Naive B cell (primary cell): ENCODE data around the gene TSPAN9. TPM values are rescaled to one million over a fixed set of nuclear protein-coding genes. Genes with fewer than 3 reads are reported as not detected.

Experiments
- ATAC-seq, 2 donors: fragments of 150-1000 bp; cut with Tn5 transposase; 2 replicates each; pipeline ENCODE4 v1.10.0; 2021; ENCODE audit warnings: low read depth in 2 of 2, mild to moderate bottlenecking in 2 of 2, moderate library complexity in 2 of 2
- DNase-seq: peaks from one replicate; pipeline ENCODE4 v3.0.0; 2022
- H3K27ac Mint-ChIP-seq, 6 donors: one replicate each; pipeline ENCODE4 v1.8.0; 2020 to 2022; ENCODE audit warnings: mild to moderate bottlenecking in 6 of 6, mixed read lengths in 6 of 6, moderate library complexity in 5 of 6, inconsistent platforms in 2 of 6
- H3K27me3 Mint-ChIP-seq, 3 donors: one replicate each; pipeline ENCODE4 v1.8.0; 2021 to 2022; ENCODE audit warnings: mixed read lengths in 3 of 3, mild to moderate bottlenecking in 1 of 3
- H3K36me3 Mint-ChIP-seq, 2 donors: one replicate each; pipeline ENCODE4 v1.8.0; 2020 to 2022; ENCODE audit warnings: mixed read lengths in 2 of 2, inconsistent platforms in 1 of 2, mild to moderate bottlenecking in 1 of 2
- H3K4me1 Mint-ChIP-seq, 3 donors: one replicate each; pipeline ENCODE4 v1.8.0; 2020 to 2022; ENCODE audit warnings: mixed read lengths in 3 of 3, inconsistent platforms in 1 of 3, mild to moderate bottlenecking in 1 of 3, moderate library complexity in 1 of 3
- H3K4me3 Mint-ChIP-seq, 8 donors: one replicate each; pipeline ENCODE4 v1.8.0; 2020 to 2022; ENCODE audit warnings: mild to moderate bottlenecking in 8 of 8, mixed read lengths in 8 of 8, moderate library complexity in 8 of 8, inconsistent platforms in 2 of 8
- H3K9me3 Mint-ChIP-seq, 7 donors: one replicate each; pipeline ENCODE4 v1.8.0; 2020 to 2022; ENCODE audit warnings: mixed read lengths in 7 of 7, mild to moderate bottlenecking in 5 of 7, inconsistent platforms in 2 of 7, moderate library complexity in 1 of 7
- polyA plus RNA-seq, 6 donors: library from polyadenylated mRNA; unstranded; fragments of 300-500 nt; fragmentation: Illumina TruSeq; gene quantifications; one replicate each; pipeline ENCODE4 v1.2.3, GENCODE V29; 2021; ENCODE audit warnings: low read depth in 6 of 6

Gene TSPAN9
- polyA plus RNA-seq, 6 donors from 2014 or later: 0.26 to 0.49 (median 0.41) TPM; not detected in 2

DNA sequence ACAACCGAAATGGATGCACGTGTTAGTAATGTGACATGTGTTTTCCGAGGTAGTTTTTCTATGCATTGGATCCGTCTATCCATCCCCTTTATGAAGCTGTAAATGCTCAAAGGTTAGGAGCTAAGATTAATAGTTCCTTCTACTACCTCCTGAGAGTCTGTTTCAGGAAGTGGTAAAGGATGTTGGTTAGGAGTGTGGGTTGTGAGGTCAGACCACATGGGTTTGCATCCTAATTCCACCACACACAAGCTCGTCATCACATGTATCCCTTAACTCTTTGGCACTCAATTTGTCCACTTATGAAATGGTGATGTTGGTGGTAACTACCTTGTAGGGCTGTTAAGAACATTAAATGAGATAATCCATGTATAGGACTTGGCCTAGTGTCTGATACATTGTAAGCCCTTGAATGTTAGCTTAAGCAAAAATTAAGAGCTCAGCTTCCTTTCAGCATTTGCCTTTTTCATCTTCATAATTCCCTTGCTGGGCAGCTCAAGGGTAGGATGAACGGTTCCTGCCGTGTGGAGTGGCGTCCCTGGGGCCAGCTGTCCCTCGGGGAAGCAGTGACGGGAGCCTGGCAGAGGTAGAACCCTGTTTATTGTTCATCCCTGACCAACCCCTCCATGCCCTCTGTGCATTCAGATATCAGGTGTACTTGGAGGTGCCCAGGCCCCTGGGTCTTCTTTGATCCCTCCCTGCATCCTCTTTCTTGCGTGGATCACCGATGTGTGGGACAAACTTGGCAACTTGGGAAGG lies 52.3 kb downstream of the TSPAN9 start:
- DNase-seq: peak; percentile 18

DNA sequence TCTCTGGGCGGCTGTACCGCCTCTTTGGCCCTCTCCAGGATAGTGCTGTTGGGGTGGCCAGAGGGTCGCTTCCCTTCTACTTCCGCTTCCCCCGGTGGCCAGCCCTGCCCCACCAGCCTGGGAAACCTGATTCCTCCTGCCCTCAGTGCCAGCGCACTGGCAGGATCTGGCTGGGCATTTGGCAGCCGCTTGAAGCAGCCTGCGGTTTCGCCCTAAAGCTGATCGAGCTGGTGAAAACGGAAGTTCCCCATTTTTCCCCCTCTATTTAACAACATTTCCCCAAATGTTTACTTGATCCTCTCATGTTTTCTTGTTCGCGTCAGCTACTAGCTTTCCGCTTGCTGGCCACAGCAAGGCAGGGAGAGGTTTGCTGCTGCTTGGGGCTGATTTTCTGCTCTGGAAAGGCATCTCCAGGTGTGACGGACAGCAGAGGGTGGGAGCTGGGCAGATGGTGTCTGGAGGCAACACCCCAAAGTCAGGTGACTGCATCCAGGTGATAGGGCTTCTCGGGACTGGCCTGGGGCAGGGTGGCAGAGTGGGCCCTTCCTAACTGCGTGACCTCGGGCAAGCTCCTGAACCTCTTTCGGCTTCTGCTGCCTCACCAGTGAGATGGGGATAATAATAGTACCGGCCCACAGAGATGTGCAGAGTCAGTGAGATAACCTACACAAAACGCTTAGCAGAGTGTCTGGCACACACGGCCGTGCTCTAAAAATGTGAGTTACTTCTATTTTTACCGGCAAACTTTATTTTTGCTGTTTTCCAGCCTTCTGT lies 53.1 kb downstream of the TSPAN9 start:
- peak; percentile 55 to 72 for ATAC-seq
- H3K27me3 Mint-ChIP-seq: peaks cover 12 to 67% (median 53%) of the 10 kb centered on the region in 3 donors

More for the DNA sequence above, 52.3 kb downstream of the TSPAN9 start:
- Mint-ChIP-seq H3K27me3 (peaks cover 11 to 60% (median 45%) of the 10 kb centered on the region in 3 donors), H3K9me3 (peaks cover 0 to 19% (median 4%) of the 10 kb centered on the region in 7 donors), H3K4me1 (peaks cover 14 to 23% (median 21%) of the 10 kb centered on the region in 3 donors), H3K36me3 (peaks cover 0 to 7% of the 10 kb centered on the region in 2 donors), H3K27ac (peak overlapping the region in 2 of 6 donors; percentile 70 to 79), H3K4me3 (peak overlapping the region in 6 of 8 donors; percentile 35 to 79 (median 46))
- peak; percentile 50 to 69 for ATAC-seq

DNA sequence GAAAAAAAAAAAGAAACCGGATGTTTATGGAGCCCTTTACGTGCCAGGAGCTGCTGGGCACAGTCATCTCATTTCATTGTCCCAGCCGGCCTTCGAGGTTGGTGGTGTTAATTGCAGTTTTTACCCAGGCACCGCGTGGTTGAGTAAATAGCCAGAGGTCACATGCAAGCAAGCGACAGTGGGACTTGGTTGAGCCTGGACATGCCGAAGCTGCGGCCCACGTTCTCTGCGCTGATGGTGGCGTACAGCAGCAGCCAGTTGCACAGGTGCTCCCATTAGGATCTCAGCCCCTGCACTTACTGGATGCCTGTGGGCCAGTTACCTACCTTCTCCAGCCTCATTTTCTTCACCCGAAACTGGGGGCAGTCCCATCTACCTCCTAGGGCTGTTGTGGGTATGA lies 54.0 kb downstream of the TSPAN9 start:
- no peak overlapping the region for H3K27ac Mint-ChIP-seq
- peaks cover 0 to 9% (median 4%) of the 10 kb centered on the region in 7 donors for H3K9me3 Mint-ChIP-seq
- peaks cover 16 to 68% (median 59%) of the 10 kb centered on the region in 3 donors for H3K27me3 Mint-ChIP-seq
- no peak for DNase-seq
- H3K36me3 Mint-ChIP-seq: peaks cover 0 to 7% of the 10 kb centered on the region in 2 donors
- ATAC-seq: no peak
- H3K4me1 Mint-ChIP-seq: peaks cover 14 to 23% (median 21%) of the 10 kb centered on the region in 3 donors
- H3K4me3 Mint-ChIP-seq: peak overlapping the region in 2 of 8 donors; percentile 26 to 60

More for the DNA sequence above, 53.1 kb downstream of the TSPAN9 start:
- Mint-ChIP-seq H3K4me3 (peak overlapping the region in 7 of 8 donors; percentile 30 to 79 (median 50)), H3K27ac (peak overlapping the region in 3 of 6 donors; percentile 54 to 79 (median 59)), H3K9me3 (peaks cover 0 to 18% (median 4%) of the 10 kb centered on the region in 7 donors), H3K4me1 (peaks cover 14 to 23% (median 21%) of the 10 kb centered on the region in 3 donors), H3K36me3 (peaks cover 0 to 7% of the 10 kb centered on the region in 2 donors)
- no peak for DNase-seq

DNA sequence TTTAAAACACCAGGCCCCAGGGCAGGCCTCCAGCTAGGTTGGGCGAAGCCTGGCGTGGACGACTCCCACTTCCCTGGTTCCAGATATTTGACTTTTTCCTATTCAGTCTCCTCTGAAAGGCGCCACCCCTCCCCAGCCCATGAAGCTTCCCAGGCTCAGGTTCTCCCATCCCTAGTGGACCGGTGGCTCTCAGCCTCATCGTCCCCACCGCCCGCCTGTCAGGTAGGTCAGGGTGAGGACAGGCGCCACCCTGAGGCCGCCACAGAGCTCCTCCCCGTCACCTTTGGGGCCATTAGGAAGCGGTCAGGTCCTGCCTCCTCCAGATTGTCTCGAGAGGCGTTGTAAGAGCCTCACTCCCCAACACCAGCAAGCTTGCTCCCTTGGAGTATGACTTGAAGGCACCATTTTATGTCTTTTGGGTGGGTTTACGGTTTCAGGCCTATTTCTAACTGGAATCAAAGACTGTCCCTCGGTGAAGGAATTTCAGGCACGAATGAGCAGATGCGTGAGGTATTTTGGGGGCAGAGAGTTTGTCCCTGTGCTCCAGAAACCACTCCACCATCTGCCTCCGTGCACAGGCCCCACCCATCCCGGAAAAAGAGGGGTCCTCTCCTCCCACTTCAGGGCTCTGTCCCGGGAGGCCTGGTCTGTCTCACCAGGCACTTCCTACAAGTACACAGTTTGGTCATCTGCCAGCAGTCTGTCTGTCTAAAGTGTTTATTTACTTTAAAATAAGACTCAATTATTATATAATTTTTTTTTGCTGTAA lies 55.6 kb downstream of the TSPAN9 start:
- no peak for ATAC-seq
- DNase-seq: no peak
- Mint-ChIP-seq H3K36me3 (peaks cover 0 to 7% of the 10 kb centered on the region in 2 donors), H3K9me3 (peaks cover 0 to 7% (median 4%) of the 10 kb centered on the region in 7 donors), H3K4me3 (no peak overlapping the region), H3K27ac (no peak overlapping the region), H3K4me1 (peaks cover 14 to 23% (median 21%) of the 10 kb centered on the region in 3 donors), H3K27me3 (peaks cover 16 to 82% (median 76%) of the 10 kb centered on the region in 3 donors)

DNA sequence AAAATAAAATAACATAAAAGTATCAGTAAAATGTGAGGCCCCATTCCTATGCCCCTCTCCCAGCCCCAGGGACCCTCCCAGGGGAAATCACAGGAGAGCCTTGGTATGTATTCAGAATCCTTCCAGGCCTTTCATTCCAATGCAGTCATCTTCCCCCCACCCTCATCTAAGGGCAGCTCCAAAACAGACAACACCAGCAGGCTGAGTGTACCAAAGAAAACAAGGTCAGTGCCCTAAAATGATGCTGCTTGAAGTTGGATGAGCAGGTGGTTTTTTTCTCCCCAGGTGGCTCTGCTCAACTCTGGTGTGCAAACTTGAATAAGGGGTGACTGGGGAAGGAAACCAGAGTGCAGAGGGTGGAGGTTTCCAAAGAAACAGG lies 56.2 kb downstream of the TSPAN9 start:
- ATAC-seq (no peak), DNase-seq (no peak)
- Mint-ChIP-seq H3K36me3 (peaks cover 0 to 7% of the 10 kb centered on the region in 2 donors), H3K4me3 (no peak overlapping the region), H3K4me1 (peaks cover 14 to 23% (median 21%) of the 10 kb centered on the region in 3 donors), H3K9me3 (peaks cover 0 to 7% (median 4%) of the 10 kb centered on the region in 7 donors), H3K27me3 (peaks cover 16 to 78% (median 77%) of the 10 kb centered on the region in 3 donors), H3K27ac (no peak overlapping the region)

DNA sequence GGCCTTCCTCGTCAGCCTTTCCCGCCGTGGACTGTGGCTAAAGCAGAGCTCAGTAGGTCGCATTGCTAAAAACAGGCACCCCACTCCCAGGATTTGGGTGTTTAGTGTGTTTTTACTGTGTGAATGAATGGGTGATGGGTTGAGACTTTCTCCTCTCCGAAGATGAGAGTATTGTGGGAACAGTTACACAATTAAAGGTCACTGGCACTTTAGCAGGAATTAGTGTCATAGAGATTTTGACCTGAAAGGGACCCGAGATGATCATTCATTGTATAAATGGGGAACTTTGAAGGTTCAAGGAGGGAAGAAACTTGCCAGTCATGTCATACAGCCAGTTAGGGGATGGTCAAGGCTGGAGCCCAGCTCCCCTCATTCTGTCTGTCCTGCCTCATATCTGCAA lies 56.9 kb downstream of the TSPAN9 start:
- DNase-seq (no peak), ATAC-seq (no peak)
- H3K9me3 Mint-ChIP-seq: peaks cover 0 to 3% (median 2%) of the 10 kb centered on the region in 7 donors
- H3K4me3 Mint-ChIP-seq: no peak overlapping the region
- peaks cover 13 to 21% (median 19%) of the 10 kb centered on the region in 3 donors for H3K4me1 Mint-ChIP-seq
- peaks cover 0 to 4% of the 10 kb centered on the region in 2 donors for H3K36me3 Mint-ChIP-seq
- H3K27me3 Mint-ChIP-seq: peaks cover 13 to 76% (median 70%) of the 10 kb centered on the region in 3 donors
- no peak overlapping the region for H3K27ac Mint-ChIP-seq

DNA sequence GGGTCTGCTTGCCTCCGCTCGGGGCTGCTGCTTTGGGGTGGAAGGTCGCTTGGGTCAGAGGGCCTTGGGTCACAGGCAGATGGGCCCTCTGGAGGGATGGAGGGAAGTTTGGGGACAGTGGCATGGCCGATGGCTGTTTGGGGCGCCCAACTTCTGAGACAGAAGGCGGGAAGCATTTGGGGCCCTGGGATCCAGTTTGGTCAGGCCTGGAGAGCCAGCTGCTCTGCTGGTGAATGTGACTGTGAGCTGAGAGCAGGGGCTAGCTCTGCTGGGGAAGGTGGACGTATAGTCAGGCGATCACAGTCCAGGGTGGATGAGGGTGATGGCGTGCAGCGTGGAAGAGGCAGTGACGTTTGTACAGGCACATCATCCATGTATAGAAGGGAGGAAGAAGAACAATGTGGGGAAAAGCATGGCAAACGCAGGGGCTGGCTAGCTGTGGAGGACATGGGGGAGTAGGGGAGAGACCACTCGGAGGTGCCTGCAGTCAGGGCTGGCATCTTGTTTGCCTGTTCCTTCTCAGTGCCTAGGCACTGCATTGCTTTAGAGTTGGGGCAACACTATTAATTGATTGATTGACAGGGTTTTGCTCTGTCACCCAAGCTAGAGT lies 57.5 kb downstream of the TSPAN9 start:
- Mint-ChIP-seq H3K27me3 (peaks cover 11 to 71% (median 67%) of the 10 kb centered on the region in 3 donors), H3K9me3 (no peaks in the 10 kb centered on the region), H3K4me3 (no peak overlapping the region), H3K36me3 (no peaks in the 10 kb centered on the region), H3K4me1 (peaks cover 8 to 16% (median 14%) of the 10 kb centered on the region in 3 donors), H3K27ac (peak overlapping the region in 1 of 6 donors; percentile 81)
- ATAC-seq (no peak), DNase-seq (no peak)

DNA sequence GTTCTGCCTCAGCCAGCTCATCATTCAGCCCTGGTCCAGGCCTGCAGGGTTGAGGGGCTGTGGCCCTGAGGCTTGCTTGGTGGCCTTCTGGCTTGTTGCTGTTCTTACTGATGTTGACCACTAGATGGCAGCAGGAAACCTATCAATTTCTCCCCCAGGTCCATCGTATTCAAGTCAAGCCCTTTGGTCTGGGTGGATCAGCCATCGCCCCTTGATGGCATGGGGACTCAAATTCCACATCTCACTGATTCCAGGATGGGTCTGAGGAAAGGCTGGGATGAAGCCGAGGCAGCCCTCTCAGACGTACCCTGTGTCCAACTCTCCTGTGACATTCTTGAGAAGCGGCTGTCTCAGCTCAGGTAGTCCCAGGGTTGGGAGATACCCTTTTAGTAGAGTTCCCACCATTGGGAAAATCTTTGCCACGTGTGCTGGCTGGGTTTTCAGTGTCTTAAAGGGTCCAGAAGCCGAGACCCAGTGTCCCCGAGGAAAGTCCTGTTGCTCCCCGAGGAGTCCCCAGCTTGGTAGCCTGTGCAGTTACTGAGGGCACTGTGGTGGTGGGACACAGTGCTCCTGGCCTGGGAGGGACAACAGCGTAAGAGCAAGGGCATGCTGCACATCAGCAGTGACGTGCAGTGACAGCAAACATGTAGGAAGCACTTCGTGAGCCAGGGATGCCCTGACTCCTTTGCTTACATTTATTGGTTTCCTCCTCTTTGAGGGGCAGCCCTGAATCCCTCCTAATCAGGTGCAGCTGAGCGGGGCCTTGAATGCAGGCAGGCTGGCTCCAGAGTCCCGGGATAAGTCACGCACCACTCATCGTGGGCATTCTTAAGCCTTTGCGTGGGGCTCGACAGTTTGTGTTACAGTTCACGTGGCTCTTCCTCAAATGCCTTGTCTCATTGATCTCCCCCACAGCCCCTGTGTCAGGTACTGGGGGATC lies 58.6 kb downstream of the TSPAN9 start:
- peaks cover 5 to 70% (median 63%) of the 10 kb centered on the region in 3 donors for H3K27me3 Mint-ChIP-seq
- peak overlapping the region in 1 of 8 donors; percentile 25 for H3K4me3 Mint-ChIP-seq
- peaks cover 0 to 4% (median 3%) of the 10 kb centered on the region in 3 donors for H3K4me1 Mint-ChIP-seq
- H3K9me3 Mint-ChIP-seq: no peaks in the 10 kb centered on the region
- H3K27ac Mint-ChIP-seq: no peak overlapping the region
- no peaks in the 10 kb centered on the region for H3K36me3 Mint-ChIP-seq
- DNase-seq: peak; percentile 46
- ATAC-seq: peak; percentile 46 to 69

DNA sequence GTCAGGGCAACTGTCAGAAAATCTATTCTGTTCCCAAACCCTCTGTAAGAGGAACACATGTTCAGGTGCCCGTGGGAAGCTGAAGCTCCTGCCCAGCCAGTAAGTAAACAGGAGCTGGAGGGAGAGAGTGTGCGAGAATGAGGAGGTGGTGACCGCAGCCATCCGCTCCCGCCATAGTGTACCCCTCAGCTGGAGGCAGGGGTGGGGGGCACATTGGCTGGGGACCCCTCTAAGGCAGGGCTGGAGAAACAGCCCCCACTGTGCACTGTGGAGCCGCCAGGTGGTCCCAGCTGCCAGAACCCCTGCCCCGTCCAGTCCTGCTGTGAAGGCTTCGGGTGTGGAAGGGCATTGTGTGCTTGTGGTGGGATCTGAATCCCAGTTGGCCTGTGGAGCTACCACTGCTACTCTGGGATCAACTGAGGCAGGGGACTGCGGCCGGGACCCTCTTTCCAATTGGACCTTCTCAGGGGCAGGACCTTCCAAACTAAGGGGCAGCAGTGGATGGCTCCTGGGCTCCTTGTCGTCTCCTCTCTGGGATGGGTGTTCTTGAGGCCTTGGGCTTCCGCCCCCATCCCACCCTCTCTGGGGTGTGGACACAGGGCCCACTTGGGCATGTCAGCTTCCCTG lies 59.6 kb downstream of the TSPAN9 start:
- ATAC-seq: no peak
- Mint-ChIP-seq H3K4me3 (no peak overlapping the region), H3K9me3 (no peaks in the 10 kb centered on the region), H3K4me1 (no peaks in the 10 kb centered on the region), H3K27me3 (peaks cover 5 to 75% (median 63%) of the 10 kb centered on the region in 3 donors), H3K27ac (no peak overlapping the region), H3K36me3 (no peaks in the 10 kb centered on the region)
- no peak for DNase-seq

DNA sequence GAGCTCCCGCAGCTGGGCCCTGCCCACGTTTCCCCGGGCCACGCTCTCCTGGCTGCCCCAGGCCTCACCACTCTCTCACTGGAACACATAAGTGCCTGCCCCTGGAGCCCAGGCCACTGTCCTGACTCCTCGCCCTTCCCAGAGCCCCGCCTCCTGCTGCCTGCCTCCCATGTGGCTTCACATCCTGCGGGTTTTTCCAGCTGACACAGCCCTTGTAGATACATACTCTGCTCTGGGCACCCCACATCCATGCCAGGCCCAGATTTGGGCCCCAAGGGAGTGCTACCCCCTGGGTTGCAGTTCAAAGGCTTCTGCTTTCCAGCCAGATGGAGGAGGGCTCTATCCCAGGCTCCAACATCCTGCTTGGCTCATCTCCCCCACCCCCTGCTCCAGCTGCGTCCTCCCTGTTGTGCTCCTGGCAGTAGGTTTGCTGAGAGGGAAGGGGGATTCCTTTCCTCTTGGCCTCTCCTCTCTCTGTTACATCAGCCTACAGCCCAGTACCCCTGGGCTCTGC lies 60.1 kb downstream of the TSPAN9 start:
- Mint-ChIP-seq H3K9me3 (peaks cover 0 to 1% (median 0%) of the 10 kb centered on the region in 7 donors), H3K36me3 (no peaks in the 10 kb centered on the region), H3K4me1 (no peaks in the 10 kb centered on the region), H3K4me3 (no peak overlapping the region), H3K27me3 (peaks cover 5 to 75% (median 63%) of the 10 kb centered on the region in 3 donors), H3K27ac (no peak overlapping the region)
- ATAC-seq (no peak), DNase-seq (no peak)

DNA sequence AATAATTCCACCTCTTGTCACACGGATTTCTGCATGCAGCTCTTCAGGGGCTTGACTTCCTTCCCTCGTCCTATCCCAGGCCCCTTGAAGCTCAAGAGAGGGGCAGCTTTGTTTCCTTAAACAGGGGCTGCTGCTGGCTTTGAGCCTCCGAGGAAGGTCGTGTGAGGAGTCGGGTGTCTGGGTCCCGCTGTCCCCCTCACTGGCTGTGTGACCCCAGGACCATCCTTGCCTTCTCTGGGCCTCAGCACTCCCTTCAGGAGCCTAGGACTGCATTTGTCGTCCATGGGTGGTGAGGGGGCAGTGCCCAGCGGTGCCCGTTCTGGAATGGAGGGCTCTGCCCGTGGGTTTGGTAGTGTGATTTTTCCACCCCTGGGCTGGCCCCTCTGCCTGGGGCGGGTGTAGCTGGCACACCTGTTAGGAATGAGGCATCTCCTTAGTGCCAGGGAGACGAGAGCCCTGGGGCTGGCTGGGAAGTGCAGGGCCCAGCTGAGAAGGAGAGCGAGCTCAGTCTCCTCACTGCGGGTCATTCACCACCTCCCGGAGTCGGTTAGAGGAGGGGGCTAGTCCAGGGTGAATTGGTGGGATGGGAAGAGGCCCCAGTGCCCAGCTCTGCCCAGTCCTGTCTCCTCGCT lies 60.8 kb downstream of the TSPAN9 start:
- Mint-ChIP-seq H3K9me3 (peaks cover 0 to 1% (median 0%) of the 10 kb centered on the region in 7 donors), H3K4me3 (no peak overlapping the region)

More for the DNA sequence above, 60.8 kb downstream of the TSPAN9 start:
- DNase-seq (no peak), ATAC-seq (no peak)
- H3K4me1 Mint-ChIP-seq: no peaks in the 10 kb centered on the region
- peaks cover 5 to 76% (median 62%) of the 10 kb centered on the region in 3 donors for H3K27me3 Mint-ChIP-seq
- no peaks in the 10 kb centered on the region for H3K36me3 Mint-ChIP-seq
- no peak overlapping the region for H3K27ac Mint-ChIP-seq
